ENCODE results near the gene BCDIN3D. TPM values are rescaled to one million over a fixed set of nuclear protein-coding genes. Genes with fewer than 3 reads are reported as not detected.

BCDIN3D gene
- total and polyA plus RNA-seq, 7 donors: 1.8 to 5.4 (median 3.0) TPM

DNA sequence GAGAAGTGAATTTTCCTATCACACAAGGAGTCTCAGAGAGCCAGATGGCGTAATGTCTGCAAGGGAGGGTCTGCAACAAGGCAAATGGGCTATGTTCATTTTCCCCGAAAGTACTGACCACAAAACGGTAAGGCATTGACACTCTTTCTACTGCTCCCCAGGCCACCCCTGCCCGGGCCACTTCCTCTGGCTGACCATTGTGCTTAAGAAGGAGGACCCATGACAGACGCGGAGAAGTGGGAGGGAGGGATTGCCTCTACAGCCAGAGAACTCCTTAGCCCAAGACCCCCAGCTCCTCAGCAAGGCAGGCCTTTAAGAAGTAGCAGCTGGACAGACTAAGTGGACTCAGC lies 15.9 kb downstream of the BCDIN3D start:
- Histone ChIP-seq H3K36me3 (peaks cover 0 to 10% (median 0%) of the 10 kb centered on the region in 4 donors), H3K27me3 (no peaks in the 10 kb centered on the region), H3K4me1 (peaks cover 0 to 51% (median 48%) of the 10 kb centered on the region in 4 donors), H3K27ac (peak overlapping the region; percentile 95 to 99 (median 97)), H3K4me3 (peak overlapping the region; percentile 92 to 99 (median 94)), H3K9me3 (no peaks in the 10 kb centered on the region)
- intact Hi-C loops (cut with DNase I): no loop called here
- WGBS, 2 donors: 74 to 81% methylated on average over 6 of the region's 6 CpGs
- no peak for DNase-seq
- TF ChIP-seq POLR2AphosphoS5 (IDR thresholded peaks at IDR 0.05) (no peak), EP300 (IDR thresholded peaks at IDR 0.05) (no peak), POLR2A (IDR thresholded peaks at IDR 0.05) (no peak)
- TF ChIP-seq, protein P1, sequence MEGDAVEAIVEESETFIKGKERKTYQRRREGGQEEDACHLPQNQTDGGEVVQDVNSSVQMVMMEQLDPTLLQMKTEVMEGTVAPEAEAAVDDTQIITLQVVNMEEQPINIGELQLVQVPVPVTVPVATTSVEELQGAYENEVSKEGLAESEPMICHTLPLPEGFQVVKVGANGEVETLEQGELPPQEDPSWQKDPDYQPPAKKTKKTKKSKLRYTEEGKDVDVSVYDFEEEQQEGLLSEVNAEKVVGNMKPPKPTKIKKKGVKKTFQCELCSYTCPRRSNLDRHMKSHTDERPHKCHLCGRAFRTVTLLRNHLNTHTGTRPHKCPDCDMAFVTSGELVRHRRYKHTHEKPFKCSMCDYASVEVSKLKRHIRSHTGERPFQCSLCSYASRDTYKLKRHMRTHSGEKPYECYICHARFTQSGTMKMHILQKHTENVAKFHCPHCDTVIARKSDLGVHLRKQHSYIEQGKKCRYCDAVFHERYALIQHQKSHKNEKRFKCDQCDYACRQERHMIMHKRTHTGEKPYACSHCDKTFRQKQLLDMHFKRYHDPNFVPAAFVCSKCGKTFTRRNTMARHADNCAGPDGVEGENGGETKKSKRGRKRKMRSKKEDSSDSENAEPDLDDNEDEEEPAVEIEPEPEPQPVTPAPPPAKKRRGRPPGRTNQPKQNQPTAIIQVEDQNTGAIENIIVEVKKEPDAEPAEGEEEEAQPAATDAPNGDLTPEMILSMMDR (IDR thresholded peaks at IDR 0.05): no peak

DNA sequence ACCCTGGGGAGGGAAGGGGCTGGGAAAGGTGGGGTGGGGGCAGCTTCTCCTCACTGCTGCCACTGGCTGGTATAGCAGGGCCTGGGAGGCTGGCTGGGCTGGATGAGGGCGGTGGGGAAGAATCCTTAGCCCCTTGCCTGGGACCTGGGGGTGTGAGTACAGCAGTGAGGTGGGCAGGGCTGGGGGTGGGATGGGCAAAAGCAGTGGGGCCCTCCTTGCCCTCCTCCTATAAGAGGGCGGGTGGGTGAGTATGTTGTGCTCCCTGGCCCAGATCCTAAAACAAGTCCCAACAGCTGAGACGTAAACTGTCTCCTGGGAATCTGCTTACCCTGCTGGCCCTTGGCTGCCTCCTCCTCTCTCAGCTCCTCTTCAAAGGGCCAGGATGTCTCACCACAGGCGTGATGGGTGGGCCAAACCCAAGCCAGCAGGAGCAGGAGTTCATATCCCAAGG lies 16.9 kb downstream of the BCDIN3D start:
- peaks cover 0 to 62% (median 55%) of the 10 kb centered on the region in 4 donors for H3K4me1 ChIP-seq
- H3K27ac ChIP-seq: peak overlapping the region; percentile 36 to 99 (median 85)
- WGBS, 2 donors: 75 to 82% methylated on average over 4 of the region's 4 CpGs
- no peaks in the 10 kb centered on the region for H3K9me3 ChIP-seq
- no peak for DNase-seq
- intact Hi-C loops (cut with DNase I): no loop called here
- peaks cover 0 to 14% (median 0%) of the 10 kb centered on the region in 4 donors for H3K36me3 ChIP-seq
- no peak for TF ChIP-seq EP300 (IDR thresholded peaks at IDR 0.05)
- no peak for TF ChIP-seq POLR2A (IDR thresholded peaks at IDR 0.05)
- no peak for TF ChIP-seq POLR2AphosphoS5 (IDR thresholded peaks at IDR 0.05)
- TF ChIP-seq, protein P1 (IDR thresholded peaks at IDR 0.05): no peak
- no peaks in the 10 kb centered on the region for H3K27me3 ChIP-seq
- no peak overlapping the region for H3K4me3 ChIP-seq

DNA sequence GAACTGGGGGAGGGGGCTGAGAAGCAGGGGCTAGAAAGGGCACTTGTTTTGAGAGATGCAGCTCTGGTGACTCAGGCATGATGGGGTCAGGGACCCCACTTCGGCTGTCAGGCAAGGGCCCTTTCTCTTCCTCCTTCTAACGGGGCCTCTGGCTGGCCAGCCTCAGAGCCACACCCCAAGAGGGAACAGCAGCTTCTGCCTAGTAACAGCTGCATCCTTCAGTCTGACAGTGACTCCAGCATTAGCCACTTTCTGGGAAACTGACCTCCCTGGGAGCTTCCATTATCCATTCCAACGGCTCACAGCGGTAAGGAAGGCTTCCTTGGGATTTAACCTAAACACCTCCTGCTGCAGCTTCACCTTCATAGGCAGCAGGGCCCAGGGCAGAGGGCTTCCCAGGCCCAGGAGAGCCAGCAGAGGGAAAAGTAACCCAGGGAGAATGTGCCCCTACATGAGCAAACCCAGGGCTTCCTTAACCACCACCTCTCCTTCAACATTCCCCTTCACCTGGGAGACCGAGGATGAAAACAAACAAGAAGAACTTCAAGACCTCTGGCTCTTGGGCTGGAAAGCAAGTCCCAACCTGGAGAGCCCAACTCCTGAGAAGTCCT lies 17.4 kb downstream of the BCDIN3D start:
- Histone ChIP-seq H3K4me3 (no peak overlapping the region), H3K4me1 (peaks cover 0 to 67% (median 60%) of the 10 kb centered on the region in 4 donors), H3K27me3 (no peaks in the 10 kb centered on the region), H3K36me3 (peaks cover 0 to 14% (median 0%) of the 10 kb centered on the region in 4 donors), H3K27ac (peak overlapping the region; percentile 49 to 99 (median 85)), H3K9me3 (no peaks in the 10 kb centered on the region)
- DNase-seq: peak; percentile 80
- 54 to 61% methylated on average over 5 of the region's 5 CpGs for WGBS, 2 donors
- intact Hi-C loops (cut with DNase I): no loop called here
- TF ChIP-seq POLR2AphosphoS5 (IDR thresholded peaks at IDR 0.05) (no peak), POLR2A (IDR thresholded peaks at IDR 0.05) (no peak), EP300 (IDR thresholded peaks at IDR 0.05) (no peak)

DNA sequence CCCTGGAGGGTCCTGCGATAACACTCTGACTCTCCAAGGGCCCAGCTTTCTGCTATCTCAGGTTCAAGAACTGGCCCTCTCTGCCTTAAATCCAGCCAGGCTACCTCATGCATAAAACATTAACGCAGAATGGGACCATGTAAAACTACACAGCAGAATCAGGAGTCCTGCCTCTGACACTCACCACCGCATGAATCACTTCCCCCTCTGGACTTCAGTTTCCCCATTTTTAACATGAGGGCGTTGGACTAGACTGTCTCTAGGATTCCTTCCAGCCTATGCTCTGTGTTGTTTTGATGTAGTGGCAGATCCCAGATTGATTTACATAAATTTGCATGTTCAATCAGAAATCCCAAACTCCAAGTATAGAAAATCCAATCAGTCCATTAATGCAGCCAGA lies 18.0 kb downstream of the BCDIN3D start:
- intact Hi-C loops (cut with DNase I): no loop called here
- no peak overlapping the region for H3K4me3 ChIP-seq
- no peaks in the 10 kb centered on the region for H3K27me3 ChIP-seq
- no peaks in the 10 kb centered on the region for H3K9me3 ChIP-seq
- DNase-seq: peak; percentile 69
- H3K36me3 ChIP-seq: peaks cover 0 to 14% (median 0%) of the 10 kb centered on the region in 4 donors
- 60 to 82% methylated on average over 4 of the region's 4 CpGs for WGBS, 2 donors
- TF ChIP-seq, protein P1 (IDR thresholded peaks at IDR 0.05): no peak
- TF ChIP-seq POLR2A (IDR thresholded peaks at IDR 0.05) (no peak), POLR2AphosphoS5 (IDR thresholded peaks at IDR 0.05) (no peak), EP300 (IDR thresholded peaks at IDR 0.05) (no peak)
- peaks cover 0 to 71% (median 63%) of the 10 kb centered on the region in 4 donors for H3K4me1 ChIP-seq
- peak overlapping the region; percentile 49 to 99 (median 85) for H3K27ac ChIP-seq

DNA sequence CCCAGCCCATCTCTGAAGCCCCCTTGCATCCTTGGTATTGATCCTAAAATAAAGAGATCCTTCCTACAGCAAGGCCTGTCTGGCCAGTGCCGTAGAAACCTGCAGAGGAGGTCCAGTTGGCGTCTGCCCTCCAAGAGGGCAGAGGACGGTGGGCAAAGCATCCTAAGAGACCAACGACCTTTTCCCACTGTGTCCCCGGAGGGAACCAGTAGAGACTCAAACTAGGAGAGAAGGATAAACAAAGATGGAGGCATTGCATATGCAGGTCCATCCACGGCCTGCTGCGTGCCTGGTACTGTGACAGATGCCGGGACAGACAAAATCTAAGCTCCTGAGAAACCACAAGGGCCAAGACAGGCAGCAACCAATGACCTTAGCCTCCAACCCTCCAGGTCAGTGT lies 18.5 kb downstream of the BCDIN3D start:
- 90 to 91% methylated on average over 8 of the region's 8 CpGs for WGBS, 2 donors
- no peak for DNase-seq
- TF ChIP-seq EP300 (IDR thresholded peaks at IDR 0.05) (no peak), POLR2A (IDR thresholded peaks at IDR 0.05) (no peak), POLR2AphosphoS5 (IDR thresholded peaks at IDR 0.05) (no peak)
- TF ChIP-seq, protein P1 (IDR thresholded peaks at IDR 0.05): no peak
- H3K4me1 ChIP-seq: peaks cover 0 to 76% (median 65%) of the 10 kb centered on the region in 4 donors
- intact Hi-C loops (cut with DNase I): no loop called here
- no peaks in the 10 kb centered on the region for H3K9me3 ChIP-seq
- H3K36me3 ChIP-seq: peaks cover 0 to 14% (median 0%) of the 10 kb centered on the region in 4 donors
- no peak overlapping the region for H3K4me3 ChIP-seq
- peak overlapping the region; percentile 24 to 99 (median 85) for H3K27ac ChIP-seq
- no peaks in the 10 kb centered on the region for H3K27me3 ChIP-seq

Data from sigmoid colon (tissue), 7 donors.